TTC549 (cell line): ENCODE measurements around the gene USP10.
"Not testable (repeated sequence)": the region's sequence is repeated elsewhere in the genome, so short reads cannot be mapped to it uniquely, and the experiment has no call there.

ENCODE experiments used
- FAIRE-seq: peaks from 2 replicates; lab custom pipeline; 2012; peaks lifted over from hg19 to GRCh38; lab: Jason Lieb, UNC

USP10 gene

GRCh38 chr16:84726669-84727467 is 27.1 kb downstream of the USP10 start:
- no peak for FAIRE-seq

GRCh38 chr16:84728853-84729424 is 29.1 kb downstream of the USP10 start:
- no peak for FAIRE-seq

- no peak for FAIRE-seq
Observed at GRCh38 chr16:84729716-84730320, 30.0 kb downstream of the USP10 start.

- no peak for FAIRE-seq
Observed at GRCh38 chr16:84730406-84731106, 30.8 kb downstream of the USP10 start.

GRCh38 chr16:84732332-84732673 is 32.5 kb downstream of the USP10 start:
- not testable (repeated sequence) for FAIRE-seq

GRCh38 chr16:84732674-84733352 is 33.0 kb downstream of the USP10 start:
- no peak for FAIRE-seq

- no peak for FAIRE-seq
Observed at GRCh38 chr16:84735849-84736586, 36.2 kb downstream of the USP10 start.

- FAIRE-seq: no peak
Observed at GRCh38 chr16:84737192-84738011, 37.6 kb downstream of the USP10 start.

- FAIRE-seq: no peak
Observed at GRCh38 chr16:84738255-84739038, 38.6 kb downstream of the USP10 start.

GRCh38 chr16:84739349-84740124 is 39.7 kb downstream of the USP10 start:
- no peak for FAIRE-seq

- FAIRE-seq: no peak
Observed at GRCh38 chr16:84740596-84741116, 40.9 kb downstream of the USP10 start.

- no peak for FAIRE-seq
Observed at GRCh38 chr16:84741340-84741830, 41.6 kb downstream of the USP10 start.

GRCh38 chr16:84742641-84743092 is 42.9 kb downstream of the USP10 start:
- FAIRE-seq: no peak

- no peak for FAIRE-seq
Observed at GRCh38 chr16:84746231-84746630, 46.4 kb downstream of the USP10 start.

GRCh38 chr16:84746875-84747274 is 47.1 kb downstream of the USP10 start:
- no peak for FAIRE-seq

- FAIRE-seq: not testable (repeated sequence)
Observed at GRCh38 chr16:84748247-84748646, 48.4 kb downstream of the USP10 start.

GRCh38 chr16:84749072-84749471 is 49.3 kb downstream of the USP10 start:
- FAIRE-seq: no peak

GRCh38 chr16:84749815-84750214 is 50.0 kb downstream of the USP10 start:
- FAIRE-seq: no peak

GRCh38 chr16:84750575-84750974 is 50.8 kb downstream of the USP10 start:
- FAIRE-seq: no peak
